ENCODE measurements around the gene COX6A1. TPM values are rescaled to one million over a fixed set of nuclear protein-coding genes. Genes with fewer than 3 reads are reported as not detected.

The COX6A1 gene
- total RNA-seq, 1 experiment from 2014 or later: 464 TPM

DNA sequence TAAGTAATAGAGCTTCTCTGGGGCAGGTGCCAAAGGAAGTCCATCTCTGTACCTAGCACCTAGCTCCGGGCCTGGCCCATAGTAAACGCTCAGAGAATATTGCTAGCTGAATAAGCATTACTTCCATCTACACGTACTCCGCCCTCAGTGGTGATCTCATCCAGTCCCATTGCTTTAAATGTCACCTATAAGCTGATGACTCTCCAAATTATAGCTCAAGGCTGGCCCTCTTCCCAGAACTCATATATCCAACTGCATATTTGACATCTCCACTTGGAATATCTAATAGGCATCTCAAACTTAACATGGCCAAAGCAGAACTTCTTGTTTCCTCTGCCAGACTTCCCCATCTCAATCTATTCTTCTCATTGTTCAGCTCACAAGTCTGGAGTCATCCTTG lies 51.1 kb downstream of the COX6A1 start:
- Histone ChIP-seq H3K27ac (ENCODE audit: low read depth, low read length) (no peak overlapping the region), H3K9me2 (ENCODE audit: insufficient read depth) (no peaks in the 10 kb centered on the region), H3K4me2 (ENCODE audit: low read length) (no peak overlapping the region), H3K9ac (ENCODE audit: low read length) (no peak overlapping the region), H3K79me2 (ENCODE audit: insufficient read depth, low read length) (0 out of 2 replicates have a peak, but pooled peaks cover 3% of the 10 kb centered on the region), H3K4me3 (replicated peaks in 1 of 2; ENCODE audit: low read depth in 1 of 2, low read length in 2 of 2) (no peak overlapping the region), H2AFZ (ENCODE audit: low read depth, low read length, poor library complexity, severe bottlenecking) (no peak overlapping the region), H3K36me3 (ENCODE audit: control insufficient read depth in 1 of 2, insufficient read depth in 2 of 2, low read length in 2 of 2) (no peaks in the 10 kb centered on the region; a peak in 2 of 4 replicates), H3K27me3 (ENCODE audit: insufficient read depth, low read length) (no peaks in the 10 kb centered on the region), H4K20me1 (ENCODE audit: insufficient read depth) (no peaks in the 10 kb centered on the region), H3K4me1 (ENCODE audit: control insufficient read depth in 1 of 2, insufficient read depth in 2 of 2, low read length in 2 of 2) (no peaks in the 10 kb centered on the region), H3K9me3 (ENCODE audit: control insufficient read depth in 1 of 2, insufficient read depth in 1 of 2, low read depth in 1 of 2, low read length in 2 of 2) (no peaks in the 10 kb centered on the region)
- DNase-seq (ENCODE audit: low read depth, low spot score): no peak
- intact Hi-C loops (cut with micrococcal nuclease): no loop called here
- no peak for ATAC-seq
- no TSS peak for BruUV-seq (replicated peaks)
- CTCF ChIA-PET: no interaction called here
- POLR2A ChIA-PET: no interaction called here
- RAD21 ChIA-PET (ENCODE audit: low non-redundant PET in 1 of 2, low total read pairs in 2 of 2, uncharacterized antibody in 2 of 2, unreplicated experiment in 2 of 2): no interaction called here
- TF ChIP-seq EZH2phosphoT487 (IDR thresholded peaks at IDR 0.05; ENCODE audit: borderline replicate concordance): no peak
- TF ChIP-seq, protein P1, sequence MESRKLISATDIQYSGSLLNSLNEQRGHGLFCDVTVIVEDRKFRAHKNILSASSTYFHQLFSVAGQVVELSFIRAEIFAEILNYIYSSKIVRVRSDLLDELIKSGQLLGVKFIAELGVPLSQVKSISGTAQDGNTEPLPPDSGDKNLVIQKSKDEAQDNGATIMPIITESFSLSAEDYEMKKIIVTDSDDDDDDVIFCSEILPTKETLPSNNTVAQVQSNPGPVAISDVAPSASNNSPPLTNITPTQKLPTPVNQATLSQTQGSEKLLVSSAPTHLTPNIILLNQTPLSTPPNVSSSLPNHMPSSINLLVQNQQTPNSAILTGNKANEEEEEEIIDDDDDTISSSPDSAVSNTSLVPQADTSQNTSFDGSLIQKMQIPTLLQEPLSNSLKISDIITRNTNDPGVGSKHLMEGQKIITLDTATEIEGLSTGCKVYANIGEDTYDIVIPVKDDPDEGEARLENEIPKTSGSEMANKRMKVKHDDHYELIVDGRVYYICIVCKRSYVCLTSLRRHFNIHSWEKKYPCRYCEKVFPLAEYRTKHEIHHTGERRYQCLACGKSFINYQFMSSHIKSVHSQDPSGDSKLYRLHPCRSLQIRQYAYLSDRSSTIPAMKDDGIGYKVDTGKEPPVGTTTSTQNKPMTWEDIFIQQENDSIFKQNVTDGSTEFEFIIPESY (IDR thresholded peaks at IDR 0.05; ENCODE audit: extremely low read depth, insufficient replicate concordance, low read length): no peak
- TF ChIP-seq SP1 (IDR thresholded peaks at IDR 0.05; ENCODE audit: low read depth): no peak
- no peak for TF ChIP-seq SIN3A (IDR thresholded peaks at IDR 0.05; ENCODE audit: low read depth)
- TF ChIP-seq CEBPB (IDR thresholded peaks at IDR 0.05; ENCODE audit: low read depth): no peak
- no peak for TF ChIP-seq CBX3 (IDR thresholded peaks at IDR 0.05; ENCODE audit: low read depth)
- TF ChIP-seq ZFX (IDR thresholded peaks at IDR 0.05): no peak
- TF ChIP-seq, protein P2, sequence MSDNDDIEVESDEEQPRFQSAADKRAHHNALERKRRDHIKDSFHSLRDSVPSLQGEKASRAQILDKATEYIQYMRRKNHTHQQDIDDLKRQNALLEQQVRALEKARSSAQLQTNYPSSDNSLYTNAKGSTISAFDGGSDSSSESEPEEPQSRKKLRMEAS (IDR thresholded peaks at IDR 0.05): no peak
- no peak for TF ChIP-seq ZNF274 (IDR thresholded peaks at IDR 0.05; ENCODE audit: low read depth, low read length)
- TF ChIP-seq YY1 (IDR thresholded peaks at IDR 0.05; ENCODE audit: extremely low read depth, insufficient replicate concordance, low read depth, low read length): no peak
- no peak for TF ChIP-seq ELF1 (IDR thresholded peaks at IDR 0.05; ENCODE audit: borderline replicate concordance, low read depth)

Data from HCT116 (cell line).